ENCODE results near the gene RALY.

The RALY gene

GRCh38 chr20:33985830-33986229 is 7.9 kb upstream of the RALY start:
- no peak for DNase-seq (ENCODE audit: low read depth in 1 of 2, low spot score in 1 of 2)

- no peak for DNase-seq (ENCODE audit: low read depth in 1 of 2, low spot score in 1 of 2)
Measured at GRCh38 chr20:33986560-33987216, 7.0 kb upstream of the RALY start.

DNA sequence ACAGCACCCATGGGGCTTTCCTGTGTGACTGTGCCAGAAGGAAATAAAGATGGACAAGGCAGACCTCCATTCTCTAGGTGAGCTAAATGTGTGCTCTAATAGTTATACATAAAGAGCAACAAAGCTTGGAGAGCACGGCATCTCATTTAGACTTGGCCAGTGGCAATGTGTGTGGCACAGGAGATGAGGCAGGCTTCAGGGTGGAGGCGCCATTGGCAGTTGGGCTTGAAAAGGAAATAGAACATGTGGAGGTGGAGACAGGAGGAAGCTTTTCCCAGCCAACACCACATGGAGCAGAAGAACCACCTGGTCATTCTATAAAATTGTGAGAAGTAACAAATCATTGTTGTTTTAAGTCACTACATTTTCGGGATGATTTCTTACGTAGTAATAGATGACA is 3.6 kb upstream of the RALY start:
- no peak for DNase-seq (ENCODE audit: low read depth in 1 of 2, low spot score in 1 of 2)

- no peak for DNase-seq (ENCODE audit: low read depth in 1 of 2, low spot score in 1 of 2)
Measured at GRCh38 chr20:33991502-33991901, 2.2 kb upstream of the RALY start.

DNA sequence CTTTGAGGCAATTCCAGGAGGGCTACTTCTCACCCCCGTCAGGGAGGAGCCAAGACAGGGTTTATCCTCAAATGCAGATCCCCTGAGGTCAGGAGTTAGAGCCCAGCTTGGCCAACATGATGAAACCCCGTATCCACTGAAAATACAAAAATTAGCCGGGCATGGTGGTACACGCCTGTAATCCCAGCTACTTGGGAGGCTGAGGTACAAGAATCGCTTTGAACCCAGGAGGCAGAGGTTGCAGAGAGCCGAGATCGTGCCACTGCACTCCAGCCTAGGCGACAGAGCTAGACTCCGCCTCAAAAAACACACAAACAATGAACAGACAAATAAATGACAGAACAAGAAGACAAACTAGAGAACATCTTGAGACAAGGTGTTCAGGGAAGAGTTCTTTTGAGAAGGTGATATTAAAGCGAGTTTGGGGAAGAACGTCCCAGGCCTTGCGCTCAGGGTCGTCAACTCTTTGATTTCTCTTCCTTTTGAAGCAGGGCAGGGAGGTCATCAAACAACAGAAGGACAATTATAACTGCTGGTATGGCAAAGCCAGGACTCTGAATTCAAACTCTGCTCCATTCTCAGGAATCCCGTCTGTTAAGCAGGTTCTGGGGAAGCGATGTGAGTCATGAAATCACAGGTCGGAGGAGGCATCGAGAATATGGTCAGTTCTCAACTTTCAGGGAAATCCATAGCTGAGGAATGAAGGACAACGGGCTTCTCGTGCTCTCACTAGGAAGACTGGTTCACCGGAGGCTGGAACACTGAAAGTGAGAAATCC is 1.4 kb upstream of the RALY start:
- no peak for DNase-seq (ENCODE audit: low read depth in 1 of 2, low spot score in 1 of 2)

DNA sequence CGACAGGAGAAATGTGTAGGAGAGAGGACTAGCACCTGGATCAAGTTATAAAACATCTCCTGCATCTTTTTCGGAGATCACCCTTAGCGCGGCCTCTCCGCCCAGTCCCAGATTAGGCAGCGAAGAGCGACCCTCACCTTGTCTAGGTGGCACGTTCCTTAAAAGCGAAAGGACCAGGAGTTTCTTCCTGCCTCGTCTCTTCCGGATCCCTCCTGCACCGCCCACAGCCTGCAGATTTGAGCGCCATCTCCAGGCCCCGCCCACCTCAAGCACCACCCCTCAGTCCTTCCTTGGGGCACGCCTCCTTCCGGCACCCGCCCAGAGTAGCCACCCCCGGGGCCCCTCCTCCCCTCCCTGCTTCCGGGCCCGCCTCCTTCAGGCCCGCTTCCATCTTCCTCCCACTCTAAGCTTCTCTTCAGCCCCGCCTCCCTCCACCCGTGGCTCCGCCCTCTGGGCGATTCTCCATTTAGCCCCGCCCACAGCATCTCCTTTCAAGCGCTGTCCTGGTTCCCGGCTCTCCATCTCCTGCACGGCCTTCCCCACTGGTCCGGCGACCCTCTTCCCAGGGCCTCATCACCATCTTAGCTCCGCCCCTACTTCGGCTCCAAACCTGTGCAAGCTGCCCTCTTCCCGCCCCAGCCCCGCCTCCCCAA is 662 bp upstream of the RALY start:
- peak; percentile 99 to 100 for DNase-seq (ENCODE audit: low read depth in 1 of 2, low spot score in 1 of 2)

- peak; percentile 60 to 65 for DNase-seq (ENCODE audit: low read depth in 1 of 2, low spot score in 1 of 2)
Measured at GRCh38 chr20:33994222-33994913, 657 bp downstream of the RALY start.

- DNase-seq (ENCODE audit: low read depth in 1 of 2, low spot score in 1 of 2): no peak
Measured at GRCh38 chr20:33995053-33995831, 1.5 kb downstream of the RALY start.

GRCh38 chr20:33999025-33999649 is 5.4 kb downstream of the RALY start:
- no peak for DNase-seq (ENCODE audit: low read depth in 1 of 2, low spot score in 1 of 2)

- DNase-seq (ENCODE audit: low read depth in 1 of 2, low spot score in 1 of 2): no peak
Measured at GRCh38 chr20:34001378-34001777, 7.7 kb downstream of the RALY start.

GRCh38 chr20:34004227-34004626 is 10.5 kb downstream of the RALY start:
- DNase-seq (ENCODE audit: low read depth in 1 of 2, low spot score in 1 of 2): no peak

GRCh38 chr20:34004790-34005457 is 11.2 kb downstream of the RALY start:
- DNase-seq (ENCODE audit: low read depth in 1 of 2, low spot score in 1 of 2): no peak

DNA sequence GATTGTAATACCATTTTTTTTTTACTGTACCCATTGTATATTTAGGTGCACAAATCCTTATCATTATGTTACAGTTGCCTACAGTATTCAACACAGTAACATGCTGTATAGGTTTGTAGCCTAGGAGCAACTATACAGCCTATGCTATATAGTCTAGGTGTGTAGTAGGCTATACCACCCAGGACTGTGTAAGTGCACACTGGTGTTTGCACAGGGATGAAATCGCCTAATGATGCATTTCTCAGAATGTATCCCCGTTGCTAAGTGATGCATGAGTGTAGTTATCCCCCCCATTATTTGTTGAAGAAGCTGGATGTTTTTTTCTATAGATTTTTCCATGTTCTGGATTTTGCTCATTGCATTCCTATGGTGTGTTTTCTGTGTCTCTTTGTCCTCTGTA is 12.9 kb downstream of the RALY start:
- no peak for DNase-seq (ENCODE audit: low read depth in 1 of 2, low spot score in 1 of 2)

DNA sequence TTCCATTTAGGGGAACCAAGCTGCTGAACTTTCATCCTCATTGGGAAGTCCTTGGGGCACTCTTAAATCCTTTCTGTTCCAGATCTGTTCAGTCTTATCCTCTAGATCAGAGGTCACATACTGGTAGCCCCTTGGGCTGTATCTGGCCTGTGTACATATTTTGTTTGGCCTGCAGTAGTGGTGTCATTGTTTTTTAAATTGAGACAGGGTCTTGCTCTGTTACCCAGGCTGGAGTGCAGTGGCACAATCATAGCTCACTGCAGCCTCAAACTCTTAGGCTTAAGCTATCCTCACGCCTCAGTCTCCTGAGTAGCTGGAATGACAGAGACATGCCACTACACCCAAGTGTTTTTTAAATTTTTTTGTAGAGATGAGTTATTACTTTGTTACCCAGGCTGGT is 14.8 kb downstream of the RALY start:
- DNase-seq (ENCODE audit: low read depth in 1 of 2, low spot score in 1 of 2): no peak

GRCh38 chr20:34010405-34010931 is 16.8 kb downstream of the RALY start:
- DNase-seq (ENCODE audit: low read depth in 1 of 2, low spot score in 1 of 2): no peak

- no peak for DNase-seq (ENCODE audit: low read depth in 1 of 2, low spot score in 1 of 2)
Measured at GRCh38 chr20:34011275-34011674, 17.6 kb downstream of the RALY start.

- no peak for DNase-seq (ENCODE audit: low read depth in 1 of 2, low spot score in 1 of 2)
Measured at GRCh38 chr20:34012330-34012729, 18.6 kb downstream of the RALY start.

- DNase-seq (ENCODE audit: low read depth in 1 of 2, low spot score in 1 of 2): no peak
Measured at GRCh38 chr20:34012735-34013134, 19.0 kb downstream of the RALY start.

DNA sequence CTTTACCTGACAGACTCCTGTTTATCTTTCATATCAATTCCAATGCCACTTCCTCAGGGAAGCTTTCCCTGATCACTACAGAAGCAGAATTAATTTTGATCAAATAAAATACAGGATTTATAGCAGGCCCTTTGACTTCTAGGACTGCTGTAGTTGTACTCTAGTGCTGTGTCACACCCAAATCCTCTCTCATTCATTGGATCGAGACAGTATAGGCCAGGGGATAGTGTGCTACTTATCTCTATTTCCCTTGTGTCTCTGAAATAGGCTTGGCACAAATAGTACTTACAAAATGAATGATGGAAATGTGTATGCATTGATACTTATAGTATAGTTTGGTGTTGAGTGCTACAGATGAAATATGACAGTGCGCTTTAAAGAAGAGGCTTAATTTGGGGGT is 19.8 kb downstream of the RALY start:
- no peak for DNase-seq (ENCODE audit: low read depth in 1 of 2, low spot score in 1 of 2)

DNA sequence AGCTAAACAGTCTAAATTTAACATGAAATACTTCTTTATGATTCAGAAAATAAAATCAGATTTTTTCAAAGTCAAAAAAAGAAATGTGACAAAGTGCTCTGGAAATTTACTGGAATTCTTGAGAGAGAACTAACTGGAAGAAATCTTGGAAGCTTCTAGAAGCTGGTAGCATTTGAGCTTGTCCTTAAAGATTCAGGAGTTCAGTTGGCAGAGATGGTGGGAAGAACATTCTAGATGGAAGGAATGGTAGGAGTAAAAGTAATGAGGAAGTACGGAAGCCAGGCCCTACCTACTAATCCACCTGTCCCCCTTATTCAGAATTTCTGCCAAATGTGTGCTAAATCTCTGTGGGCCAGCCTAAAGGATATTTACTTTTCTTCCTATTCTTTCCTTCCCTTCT is 21.2 kb downstream of the RALY start:
- no peak for DNase-seq (ENCODE audit: low read depth in 1 of 2, low spot score in 1 of 2)
